Activated B cell treated with CpG ODN at 0.5 μM for 24 hours (primary cell): ENCODE measurements around the gene JAZF1. TPM values are rescaled to one million over a fixed set of nuclear protein-coding genes. Genes with fewer than 3 reads are reported as not detected.

Source experiments
- ATAC-seq: fragments of 200-7000 bp; cut with Tn5 transposase; one replicate; pipeline ENCODE4 v1.10.0; 2021; ENCODE audit warnings: low read depth, mild to moderate bottlenecking, moderate library complexity
- CTCF ChIA-PET: fragments of 350-600 bp; sonication (Branson Sonifier 250); formaldehyde crosslinking; loops from one replicate; lab custom pipeline; 2021; ENCODE audit warnings: antibody characterized with exemption; lab: Charles Lee
- POLR2A ChIA-PET: fragments of 350-600 bp; sonication (Branson Sonifier 250); formaldehyde crosslinking; loops from one replicate; lab custom pipeline; 2021; ENCODE audit warnings: antibody characterized with exemption; lab: Charles Lee
- DNase-seq: peaks from one replicate; pipeline ENCODE4 v3.0.0; 2022
- H3K27ac Mint-ChIP-seq: one replicate; pipeline ENCODE4 v1.8.0; 2020; ENCODE audit warnings: mixed read lengths
- H3K27me3 Mint-ChIP-seq: one replicate; pipeline ENCODE4 v1.8.0; 2021; ENCODE audit warnings: mixed read lengths
- H3K36me3 Mint-ChIP-seq: one replicate; pipeline ENCODE4 v1.8.0; 2021; ENCODE audit warnings: low read depth, mixed read lengths
- H3K4me1 Mint-ChIP-seq: one replicate; pipeline ENCODE4 v1.8.0; 2021; ENCODE audit warnings: mixed read lengths
- H3K4me3 Mint-ChIP-seq: one replicate; pipeline ENCODE4 v1.8.0; 2020; ENCODE audit warnings: mild to moderate bottlenecking, mixed read lengths
- H3K9me3 Mint-ChIP-seq: one replicate; pipeline ENCODE4 v1.8.0; 2020; ENCODE audit warnings: mixed read lengths
- CTCF ChIP-seq: fragments of 200-600 bp; IDR thresholded peaks from one replicate; pipeline ENCODE4 v1.8.0; 2022; ENCODE audit warnings: antibody characterized with exemption, mild to moderate bottlenecking
- intact Hi-C: fragments of 100-400 bp; cut with micrococcal nuclease; formaldehyde crosslinking; loops from one replicate; pipeline ENCODE4 v1.15.1; 2024
- total RNA-seq: library from RNA; stranded (reverse); gene quantifications from 2 replicates; pipeline ENCODE4 v1.2.3, GENCODE V29; 2022

Gene JAZF1
- total RNA-seq, 1 donor from 2014 or later, result 54.8 TPM

GRCh38 chr7:28042721-28043120 is 137.9 kb downstream of the JAZF1 start:
- no peak for TF ChIP-seq CTCF
- ATAC-seq, result no peak
- CTCF ChIA-PET, result interaction anchor here (1.2 kb wide), 1 partner anchor 19 kb away, joined by 3 read pairs; no protein-coding TSS in a partner anchor
- Mint-ChIP-seq H3K27me3 (no peaks in the 10 kb centered on the region), H3K4me1 (peaks cover 14% of the 10 kb centered on the region), H3K4me3 (no peak overlapping the region), H3K9me3 (no peaks in the 10 kb centered on the region), H3K36me3 (peaks cover 23% of the 10 kb centered on the region), H3K27ac (no peak overlapping the region)
- no peak for DNase-seq
- POLR2A ChIA-PET, result no interaction called here
- intact Hi-C loops, result no loop called here

- ATAC-seq (no peak), DNase-seq (no peak)
- no peak for TF ChIP-seq CTCF
- ChIA-PET POLR2A (no interaction called here), CTCF (interaction anchor here (1.2 kb wide), 1 partner anchor 20 kb away, joined by 3 read pairs; no protein-coding TSS in a partner anchor)
- H3K9me3 Mint-ChIP-seq, result no peaks in the 10 kb centered on the region
- peaks cover 22% of the 10 kb centered on the region for H3K36me3 Mint-ChIP-seq
- no peak overlapping the region for H3K27ac Mint-ChIP-seq
- H3K4me1 Mint-ChIP-seq, result peaks cover 24% of the 10 kb centered on the region
- intact Hi-C loops, result no loop called here
- no peak overlapping the region for H3K4me3 Mint-ChIP-seq
- no peaks in the 10 kb centered on the region for H3K27me3 Mint-ChIP-seq
Measured at GRCh38 chr7:28041508-28042314, 138.9 kb downstream of the JAZF1 start.

- H3K27ac Mint-ChIP-seq, result no peak overlapping the region
- POLR2A ChIA-PET, result no interaction called here
- DNase-seq (no peak), ATAC-seq (no peak)
- CTCF ChIA-PET, result no interaction called here
- H3K36me3 Mint-ChIP-seq, result peaks cover 23% of the 10 kb centered on the region
- H3K4me1 Mint-ChIP-seq, result peaks cover 40% of the 10 kb centered on the region
- H3K9me3 Mint-ChIP-seq, result no peaks in the 10 kb centered on the region
- TF ChIP-seq CTCF, result no peak
- H3K4me3 Mint-ChIP-seq, result no peak overlapping the region
- intact Hi-C loops, result no loop called here
- no peaks in the 10 kb centered on the region for H3K27me3 Mint-ChIP-seq
Measured at GRCh38 chr7:28038175-28038797, 142.3 kb downstream of the JAZF1 start.

- CTCF ChIA-PET, result no interaction called here
- POLR2A ChIA-PET, result no interaction called here
- intact Hi-C loops, result no loop called here
- ATAC-seq (peak; percentile 87), DNase-seq (no peak)
- peaks cover 49% of the 10 kb centered on the region for H3K4me1 Mint-ChIP-seq
- H3K9me3 Mint-ChIP-seq, result no peaks in the 10 kb centered on the region
- no peak for TF ChIP-seq CTCF
- peak overlapping the region; percentile 9 for H3K27ac Mint-ChIP-seq
- peaks cover 19% of the 10 kb centered on the region for H3K36me3 Mint-ChIP-seq
- H3K27me3 Mint-ChIP-seq, result no peaks in the 10 kb centered on the region
- no peak overlapping the region for H3K4me3 Mint-ChIP-seq
Measured at GRCh38 chr7:28037220-28038010, 143.2 kb downstream of the JAZF1 start.

GRCh38 chr7:28036696-28037095 is 143.9 kb downstream of the JAZF1 start:
- ATAC-seq, result no peak
- Mint-ChIP-seq H3K4me1 (peaks cover 48% of the 10 kb centered on the region), H3K36me3 (peaks cover 17% of the 10 kb centered on the region), H3K9me3 (no peaks in the 10 kb centered on the region), H3K27me3 (no peaks in the 10 kb centered on the region), H3K27ac (no peak overlapping the region), H3K4me3 (no peak overlapping the region)
- no peak for TF ChIP-seq CTCF
- POLR2A ChIA-PET, result no interaction called here
- intact Hi-C loops, result no loop called here
- DNase-seq, result no peak
- CTCF ChIA-PET, result no interaction called here
